AG04449 (cell line): ENCODE results near the gene HTR6.

ENCODE experiments used
- CTCF ChIA-PET: fragments of 350-600 bp; formaldehyde crosslinking; extraction: SDS; loops from one replicate; lab custom pipeline; 2021; ENCODE audit warnings: antibody characterized with exemption; lab: Yijun Ruan, JAX
- POLR2A ChIA-PET: fragments of 400-600, 350-600 bp; formaldehyde crosslinking; extraction: SDS; loops from one replicate; lab custom pipeline; 2020; ENCODE audit warnings: antibody characterized with exemption, inconsistent platforms; lab: Yijun Ruan, JAX
- DNase-seq: peaks from one replicate; pipeline ENCODE4 v3.0.0-alpha.2; 2010; ENCODE audit warnings: low read depth, low spot score
- H3K4me3 ChIP-seq: 2 replicates; pipeline ENCODE4 v1.5.1; 2011; ENCODE audit warnings: low read depth, mild to moderate bottlenecking, control low read depth, low read length
- CTCF ChIP-seq: IDR thresholded peaks from one replicate; pipeline ENCODE4 v1.5.1; 2011; ENCODE audit warnings: mild to moderate bottlenecking, moderate library complexity, low read length, control low read depth, inconsistent platforms; ENCODE audit not compliant: insufficient read depth; ENCODE audit errors: missing control alignments

The HTR6 gene

GRCh38 chr1:19654886-19655717 is 9.6 kb upstream of the HTR6 start:
- no peak for DNase-seq
- ChIA-PET POLR2A (no interaction called here), CTCF (interaction anchor here (0.7 to 13.4 kb wide), 21 partner anchors 9 to 413 kb away, joined by 3 to 178 read pairs (median 8); partner anchors contain the start of genes AKR7A2 and SLC66A1)
- no peak for TF ChIP-seq CTCF
- H3K4me3 ChIP-seq, result no peak overlapping the region

GRCh38 chr1:19655718-19656080 is 9.0 kb upstream of the HTR6 start:
- CTCF ChIA-PET, result interaction anchor here (1.1 to 13.4 kb wide), 4 partner anchors 10 to 414 kb away, joined by 3 to 178 read pairs (median 6); no protein-coding TSS in a partner anchor
- POLR2A ChIA-PET, result no interaction called here
- TF ChIP-seq CTCF, result no peak
- H3K4me3 ChIP-seq, result no peak overlapping the region
- no peak for DNase-seq

GRCh38 chr1:19656134-19656779 is 8.4 kb upstream of the HTR6 start:
- DNase-seq, result no peak

GRCh38 chr1:19656780-19657466 is 7.8 kb upstream of the HTR6 start:
- no peak for DNase-seq
- TF ChIP-seq CTCF, result no peak
- POLR2A ChIA-PET, result no interaction called here
- CTCF ChIA-PET, result interaction anchor here (0.6 to 13.4 kb wide), 2 partner anchors 47 to 312 kb away, joined by 3 to 178 read pairs; no protein-coding TSS in a partner anchor
- no peak overlapping the region for H3K4me3 ChIP-seq

More at GRCh38 chr1:19656134-19656779, 8.4 kb upstream of the HTR6 start:
- CTCF ChIA-PET, result interaction anchor here (0.6 to 13.4 kb wide), 5 partner anchors 10 to 414 kb away, joined by 3 to 178 read pairs (median 5); no protein-coding TSS in a partner anchor
- POLR2A ChIA-PET, result no interaction called here
- no peak for TF ChIP-seq CTCF
- no peak overlapping the region for H3K4me3 ChIP-seq

GRCh38 chr1:19657511-19657910 is 7.2 kb upstream of the HTR6 start:
- TF ChIP-seq CTCF, result no peak
- ChIA-PET POLR2A (no interaction called here), CTCF (interaction anchor here (1.0 to 13.4 kb wide), 2 partner anchors 256 to 312 kb away, joined by 4 to 178 read pairs; no protein-coding TSS in a partner anchor)
- H3K4me3 ChIP-seq, result no peak overlapping the region
- DNase-seq, result no peak
